ENCODE measurements around the gene USF2. TPM values are rescaled to one million over a fixed set of nuclear protein-coding genes. Genes with fewer than 3 reads are reported as not detected.
A peak's percentile ranks its signal among the peaks of the same experiment; 100 is the strongest.

Gene USF2
- total and polyA plus RNA-seq, 2 donors (not counting 1 experiment from before 2014, with no cell fraction given): 318 to 377 TPM

DNA sequence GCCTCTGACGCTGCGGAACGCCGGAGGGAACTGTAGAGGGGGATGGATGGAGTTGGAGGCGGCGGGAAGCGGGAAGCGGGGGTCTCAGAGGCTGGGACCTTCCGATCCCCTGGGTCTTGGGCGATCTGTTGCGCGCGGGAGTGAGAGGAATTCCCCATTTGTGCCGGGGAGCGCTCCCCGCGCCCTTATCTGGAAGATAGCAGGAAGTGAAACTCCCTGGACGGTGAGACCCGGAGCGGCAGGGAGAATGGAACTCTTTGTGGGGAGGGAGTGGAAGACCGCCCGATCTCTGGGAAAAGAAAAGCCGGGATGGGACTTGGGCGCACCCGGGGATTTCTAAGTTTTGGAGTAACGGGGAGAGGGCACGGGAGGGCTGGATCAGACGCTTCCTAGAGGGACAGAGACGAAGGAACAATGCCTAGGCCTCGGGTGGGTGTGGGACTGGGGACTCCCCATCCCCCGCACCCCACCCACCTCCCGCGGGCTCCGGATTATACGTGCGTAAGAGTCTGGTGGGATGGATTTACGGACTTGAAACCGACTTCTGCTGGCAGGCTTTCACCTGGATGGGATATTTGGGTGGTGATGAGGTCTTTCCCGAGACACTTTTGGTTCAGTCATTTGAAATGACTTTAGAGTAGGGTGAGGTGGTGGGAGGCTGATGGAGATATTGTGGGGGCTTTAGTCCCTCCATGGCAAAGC lies 19.5 kb upstream of the USF2 start:
- H3K79me2 ChIP-seq (ENCODE audit: control insufficient read depth, insufficient read depth, low read length): no peaks in the 10 kb centered on the region
- H3K27me3 ChIP-seq (replicated peaks in 1 of 4; ENCODE audit: control extremely low read depth in 1 of 4, control insufficient read depth in 3 of 4, insufficient read depth in 4 of 4, low read length in 3 of 4): peaks cover 0 to 6% (median 0%) of the 10 kb centered on the region in 4 experiments
- peaks cover 3% of the 10 kb centered on the region for H3K27me3 Mint-ChIP-seq
- H2AFZ ChIP-seq (ENCODE audit: insufficient read depth, low read depth, low read length, poor library complexity, severe bottlenecking): peak overlapping the region; percentile 86
- H3K4me2 ChIP-seq (replicated peaks; ENCODE audit: low read depth, low read length, poor library complexity, severe bottlenecking): peak overlapping the region; percentile 97
- peak overlapping the region; percentile 98 for H3K27ac Mint-ChIP-seq
- DNase-seq (peak; percentile 73), ATAC-seq (ENCODE audit: low read depth) (peak; percentile 2)
- peak overlapping the region; percentile 77 to 86 for H3K27ac ChIP-seq (ENCODE audit: low read length in 2 of 2)
- TF ChIP-seq EZH2 (IDR thresholded peaks at IDR 0.05; ENCODE audit: borderline replicate concordance, insufficient read depth, low read depth, low read length, poor library complexity, severe bottlenecking): no peak
- no peak for TF ChIP-seq CTCF (IDR thresholded peaks at IDR 0.05)
- peaks cover 0 to 2% (median 0%) of the 10 kb centered on the region in 3 donors for H3K9me3 ChIP-seq (ENCODE audit: control extremely low read depth in 1 of 3, control insufficient read depth in 2 of 3, insufficient read depth in 1 of 3, low read length in 2 of 3)
- H3K4me1 Mint-ChIP-seq: peaks cover 26% of the 10 kb centered on the region
- intact Hi-C loops (cut with micrococcal nuclease): loop anchor here (2.0 kb wide), 2 partner anchors 42 to 94 kb away; partner anchors contain the start of gene FXYD5
- ChIA-PET POLR2A (interaction anchor here (1.3 kb wide), 1 partner anchor 98 kb away, joined by 3 read pairs; the partner anchor contains the start of gene FFAR1), CTCF (interaction anchor here (1.0 kb wide), 1 partner anchor 97 kb away, joined by 3 read pairs; no protein-coding TSS in a partner anchor)
- 9% methylated on average over 30 of the region's 39 CpGs for WGBS (ENCODE audit: insufficient coverage)
- H4K20me1 ChIP-seq (ENCODE audit: control insufficient read depth, insufficient read depth, low read length, poor library complexity, severe bottlenecking): peaks cover 5% of the 10 kb centered on the region
- H3K36me3 ChIP-seq (replicated peaks in 1 of 2; ENCODE audit: control extremely low read depth in 1 of 2, control insufficient read depth in 1 of 2, extremely low read depth in 1 of 2, insufficient read depth in 2 of 2, low read length in 1 of 2): peaks cover 0 to under 1% of the 10 kb centered on the region in 2 experiments
- peaks cover 13 to 30% of the 10 kb centered on the region in 2 donors for H3K4me1 ChIP-seq (ENCODE audit: control insufficient read depth in 2 of 2, insufficient read depth in 2 of 2, low read length in 2 of 2)
- peak overlapping the region; percentile 89 for H3K4me3 Mint-ChIP-seq
- no peaks in the 10 kb centered on the region for H3K9me3 Mint-ChIP-seq (ENCODE audit: insufficient read depth)
- peak overlapping the region in 4 of 5 experiments; percentile 70 to 93 (median 80) for H3K4me3 ChIP-seq (ENCODE audit: control extremely low read depth in 1 of 5, extremely low read depth in 1 of 5, insufficient read depth in 1 of 5, low read depth in 2 of 5, low read length in 4 of 5)
- H3K9ac ChIP-seq (ENCODE audit: low read length): peak overlapping the region; percentile 92

Measured in B cell (primary cell).